22Rv1 (cell line): ENCODE measurements around the gene NRCAM.

Source experiments
- H3K27ac ChIP-seq: fragments of 450-650 bp; 2 replicates; pipeline ENCODE4 v1.5.1; 2017
- ZFX ChIP-seq: fragments of 450-650 bp; IDR thresholded peaks from 2 replicates; pipeline ENCODE4 v1.6.1; 2017; ENCODE audit warnings: antibody characterized with exemption, borderline replicate concordance
- TF ChIP-seq, protein P1 (sequence below): fragments of 450-650 bp; IDR thresholded peaks from 2 replicates; pipeline ENCODE4 v1.5.1; 2017; ENCODE audit warnings: mild to moderate bottlenecking

The NRCAM gene

DNA sequence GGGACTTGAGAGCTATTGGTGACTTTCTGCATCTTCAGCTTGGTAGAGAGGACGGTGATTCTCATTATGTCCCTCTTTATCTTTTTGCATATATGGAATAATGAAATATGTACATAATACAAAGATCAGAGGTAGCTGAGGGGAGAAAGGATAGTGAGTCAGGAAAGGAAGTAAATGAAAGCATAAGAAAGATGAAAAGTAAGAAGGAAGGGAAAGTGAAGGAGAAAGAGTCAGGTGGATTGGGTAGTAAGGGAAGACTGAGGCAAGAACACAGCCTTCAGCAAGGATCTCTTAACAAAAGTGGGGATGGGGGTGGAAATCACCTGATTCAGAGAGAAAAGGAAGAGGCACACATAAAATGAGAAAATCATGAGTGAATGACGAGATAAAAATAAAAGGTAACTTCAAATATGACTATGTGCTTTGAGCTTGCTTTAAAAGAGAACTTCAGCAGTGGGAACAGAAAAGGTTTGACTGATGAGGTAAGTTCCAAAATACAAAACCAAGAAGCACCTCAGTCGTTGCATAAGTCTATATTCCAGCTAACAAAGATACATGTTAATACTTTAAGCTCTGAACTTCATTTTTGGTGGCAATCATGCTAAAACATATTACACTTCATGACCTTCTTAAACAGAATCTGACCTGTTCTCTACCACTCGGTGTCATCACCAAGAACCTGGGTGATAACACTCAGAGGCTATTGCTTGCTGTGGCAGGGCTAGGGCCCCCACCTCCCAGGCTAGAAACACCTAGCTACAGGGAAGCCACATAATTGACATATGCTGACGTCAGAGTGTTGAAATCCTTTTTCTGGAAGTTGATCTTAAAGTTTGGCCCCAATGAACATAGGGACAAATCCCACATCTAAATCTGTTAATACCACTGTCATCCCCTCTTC, 32.9 kb downstream of the NRCAM start:
- H3K27ac ChIP-seq = no peak overlapping the region
- no peak for TF ChIP-seq ZFX
- TF ChIP-seq, protein P1, sequence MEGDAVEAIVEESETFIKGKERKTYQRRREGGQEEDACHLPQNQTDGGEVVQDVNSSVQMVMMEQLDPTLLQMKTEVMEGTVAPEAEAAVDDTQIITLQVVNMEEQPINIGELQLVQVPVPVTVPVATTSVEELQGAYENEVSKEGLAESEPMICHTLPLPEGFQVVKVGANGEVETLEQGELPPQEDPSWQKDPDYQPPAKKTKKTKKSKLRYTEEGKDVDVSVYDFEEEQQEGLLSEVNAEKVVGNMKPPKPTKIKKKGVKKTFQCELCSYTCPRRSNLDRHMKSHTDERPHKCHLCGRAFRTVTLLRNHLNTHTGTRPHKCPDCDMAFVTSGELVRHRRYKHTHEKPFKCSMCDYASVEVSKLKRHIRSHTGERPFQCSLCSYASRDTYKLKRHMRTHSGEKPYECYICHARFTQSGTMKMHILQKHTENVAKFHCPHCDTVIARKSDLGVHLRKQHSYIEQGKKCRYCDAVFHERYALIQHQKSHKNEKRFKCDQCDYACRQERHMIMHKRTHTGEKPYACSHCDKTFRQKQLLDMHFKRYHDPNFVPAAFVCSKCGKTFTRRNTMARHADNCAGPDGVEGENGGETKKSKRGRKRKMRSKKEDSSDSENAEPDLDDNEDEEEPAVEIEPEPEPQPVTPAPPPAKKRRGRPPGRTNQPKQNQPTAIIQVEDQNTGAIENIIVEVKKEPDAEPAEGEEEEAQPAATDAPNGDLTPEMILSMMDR = no peak

DNA sequence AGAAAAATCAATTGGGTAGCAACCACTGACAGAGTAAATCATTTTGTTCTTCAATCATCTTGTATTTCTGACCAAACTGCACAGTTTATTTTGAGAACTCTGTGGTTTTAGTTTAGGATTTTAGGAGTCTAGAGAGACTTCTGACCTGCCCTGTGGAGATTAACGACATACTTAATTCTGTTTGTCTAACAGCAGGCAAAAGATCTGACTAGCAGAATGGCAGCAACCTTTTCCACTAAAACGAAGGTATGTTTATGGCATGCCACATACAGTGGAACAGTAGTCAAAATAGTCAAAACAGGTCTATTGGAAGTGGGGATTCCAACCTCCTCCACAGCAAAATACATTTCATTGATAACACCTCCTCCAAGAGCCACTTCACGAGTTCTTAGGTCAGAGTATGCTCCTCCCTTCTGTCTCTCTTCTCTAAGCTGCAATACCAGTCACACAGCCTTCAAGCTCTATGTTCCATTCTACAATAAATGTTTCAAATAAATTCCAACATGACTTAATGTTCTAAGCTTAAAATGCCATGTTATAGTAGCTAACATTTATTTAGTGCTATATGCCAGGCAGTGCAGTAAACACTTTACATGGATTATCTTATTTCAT, 34.4 kb downstream of the NRCAM start:
- TF ChIP-seq ZFX = no peak
- TF ChIP-seq, protein P1 = no peak
- H3K27ac ChIP-seq = no peak overlapping the region

DNA sequence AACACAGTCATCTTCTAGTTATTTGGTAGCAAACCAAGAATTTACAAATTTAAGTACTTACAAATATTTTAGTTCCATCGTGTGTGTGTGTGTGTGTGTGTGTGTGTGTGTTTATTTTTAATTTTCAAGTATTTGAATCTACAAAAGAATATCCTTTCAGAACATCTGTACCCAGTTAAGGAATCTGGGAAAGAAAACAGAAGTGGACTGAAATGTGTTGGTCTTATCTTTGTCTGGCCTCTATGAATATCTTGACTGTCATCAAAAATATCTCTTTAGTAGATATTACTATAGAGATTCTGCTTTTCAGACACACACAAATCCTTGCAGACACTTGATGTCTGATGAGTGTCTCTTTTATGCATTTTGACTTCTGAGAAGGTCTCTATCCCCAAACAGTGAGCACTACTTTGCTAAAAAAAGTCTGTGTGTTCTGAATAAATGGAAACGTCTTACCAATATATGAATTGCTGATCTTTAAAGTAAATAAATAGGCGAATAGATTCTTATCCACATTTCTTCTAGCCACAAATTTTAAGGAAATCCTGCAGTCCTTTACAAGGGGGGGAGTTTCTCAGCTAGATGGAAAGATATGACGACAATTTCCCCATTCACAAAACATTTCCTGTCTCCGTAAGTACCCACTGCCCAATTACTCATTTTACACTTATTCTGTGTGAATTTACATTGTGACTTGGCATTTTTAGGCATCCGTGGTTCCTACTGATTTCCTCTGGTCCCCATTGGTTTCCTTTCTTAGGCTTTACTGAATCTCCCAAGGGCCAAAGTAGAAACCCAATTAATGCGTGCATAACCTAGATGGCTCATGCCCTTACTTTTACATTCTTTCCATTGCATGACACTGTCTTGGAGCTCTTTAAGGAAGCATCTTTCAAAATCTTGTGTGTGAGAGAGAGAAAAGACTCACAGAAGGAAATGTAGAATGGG, 36.0 kb downstream of the NRCAM start:
- no peak overlapping the region for H3K27ac ChIP-seq
- TF ChIP-seq ZFX = no peak
- TF ChIP-seq, protein P1 = no peak

DNA sequence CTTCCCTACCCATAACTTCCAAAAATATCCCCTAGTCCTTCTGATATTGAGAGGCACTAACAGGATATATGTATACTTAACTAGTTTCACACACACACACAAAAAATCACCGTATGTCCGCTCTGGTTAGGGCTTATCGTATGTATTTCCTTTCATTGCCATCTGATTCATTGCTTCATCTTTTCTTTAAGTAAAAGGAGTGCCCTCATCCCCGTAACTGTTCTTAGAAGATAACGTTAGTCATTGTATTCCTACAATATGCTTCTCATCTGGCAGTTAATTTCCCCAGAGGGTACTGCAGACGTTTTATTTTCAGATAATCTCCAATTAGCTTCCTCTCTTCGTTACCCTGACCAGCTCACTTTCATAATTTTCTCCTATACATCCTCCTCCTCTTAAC, 37.3 kb downstream of the NRCAM start:
- TF ChIP-seq, protein P1 = no peak
- no peak for TF ChIP-seq ZFX
- H3K27ac ChIP-seq = no peak overlapping the region

DNA sequence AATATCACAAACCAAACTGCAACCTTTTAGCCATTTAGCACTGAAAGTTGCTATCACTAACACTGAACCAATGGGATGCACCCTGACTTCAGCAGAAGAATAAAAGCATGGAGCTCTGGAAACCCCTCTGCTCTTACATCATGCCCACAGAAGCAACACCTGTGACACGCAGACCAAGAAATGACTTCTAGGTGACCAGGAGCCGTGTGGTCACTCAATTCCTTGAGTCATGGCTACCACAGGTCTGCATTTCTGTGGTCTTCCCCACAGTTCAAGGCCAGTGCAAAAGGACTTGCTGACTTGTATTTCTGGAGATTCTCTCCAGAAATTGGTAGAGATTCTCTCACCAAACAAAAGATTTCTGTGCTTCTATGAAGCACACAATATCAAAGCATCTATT, 38.3 kb downstream of the NRCAM start:
- H3K27ac ChIP-seq = no peak overlapping the region
- TF ChIP-seq ZFX = no peak
- TF ChIP-seq, protein P1 = no peak

DNA sequence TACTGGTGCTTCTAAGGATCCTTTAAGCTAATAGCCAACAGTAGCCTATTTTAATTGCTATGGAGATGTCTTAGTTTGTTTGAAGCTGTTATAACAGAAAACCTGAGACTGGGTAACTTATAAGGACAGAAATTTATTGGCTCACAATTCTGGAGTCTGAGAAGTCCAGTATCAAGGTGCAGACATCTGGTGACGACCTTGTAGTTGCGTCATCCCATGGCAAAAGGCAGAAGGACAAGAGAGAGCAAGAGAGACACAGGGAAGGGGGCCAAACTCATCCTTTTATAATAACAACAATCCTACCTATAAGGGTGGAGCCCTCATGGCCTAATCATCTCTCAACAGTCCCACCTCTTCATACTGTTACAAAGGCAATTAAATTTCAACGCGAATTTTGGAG, 39.1 kb downstream of the NRCAM start:
- TF ChIP-seq, protein P1 = no peak
- no peak for TF ChIP-seq ZFX
- no peak overlapping the region for H3K27ac ChIP-seq
